Measurements from ENCODE around the gene ELANE.

Gene ELANE

GRCh38 chr19:868458-869244 lies 16.5 kb downstream of the ELANE start:
- no peak for TF ChIP-seq CTCF (conservative IDR thresholded peaks at IDR 0.05; ENCODE audit: low read depth, low read length)
- no peak for DNase-seq (ENCODE audit: low read depth)
- H3K4me3 ChIP-seq (ENCODE audit: low read depth, low read length) = no peak overlapping the region

GRCh38 chr19:869245-870177 lies 17.4 kb downstream of the ELANE start:
- peak; percentile 96 for DNase-seq (ENCODE audit: low read depth)
- no peak for TF ChIP-seq CTCF (conservative IDR thresholded peaks at IDR 0.05; ENCODE audit: low read depth, low read length)
- no peak overlapping the region for H3K4me3 ChIP-seq (ENCODE audit: low read depth, low read length)

- TF ChIP-seq CTCF (conservative IDR thresholded peaks at IDR 0.05; ENCODE audit: low read depth, low read length) = no peak
- no peak for DNase-seq (ENCODE audit: low read depth)
- no peak overlapping the region for H3K4me3 ChIP-seq (ENCODE audit: low read depth, low read length)
Measured at GRCh38 chr19:870314-870713, 18.2 kb downstream of the ELANE start.

- no peak overlapping the region for H3K4me3 ChIP-seq (ENCODE audit: low read depth, low read length)
- DNase-seq (ENCODE audit: low read depth) = no peak
- no peak for TF ChIP-seq CTCF (conservative IDR thresholded peaks at IDR 0.05; ENCODE audit: low read depth, low read length)
Measured at GRCh38 chr19:870963-871401, 18.9 kb downstream of the ELANE start.

- DNase-seq (ENCODE audit: low read depth) = no peak
- no peak overlapping the region for H3K4me3 ChIP-seq (ENCODE audit: low read depth, low read length)
- TF ChIP-seq CTCF (conservative IDR thresholded peaks at IDR 0.05; ENCODE audit: low read depth, low read length) = no peak
Measured at GRCh38 chr19:871446-872265, 19.6 kb downstream of the ELANE start.

GRCh38 chr19:872266-872951 lies 20.3 kb downstream of the ELANE start:
- TF ChIP-seq CTCF (conservative IDR thresholded peaks at IDR 0.05; ENCODE audit: low read depth, low read length) = no peak
- no peak overlapping the region for H3K4me3 ChIP-seq (ENCODE audit: low read depth, low read length)
- DNase-seq (ENCODE audit: low read depth) = peak; percentile 43
